ENCODE measurements around the gene ZNFX1. TPM values are rescaled to one million over a fixed set of nuclear protein-coding genes. Genes with fewer than 3 reads are reported as not detected.

The ZNFX1 gene
- total and polyA plus RNA-seq, 2 donors from 2014 or later, result 8.0 to 44.0 TPM

- Histone ChIP-seq H3K9ac (ENCODE audit: low read length in 3 of 3) (peak overlapping the region in 1 of 3 donors; percentile 28), H3K9me3 (ENCODE audit: control insufficient read depth in 2 of 3, insufficient read depth in 1 of 3, low read length in 3 of 3) (peaks cover 1 to 4% (median 2%) of the 10 kb centered on the region in 3 donors), H3K27ac (ENCODE audit: low read depth in 2 of 2, low read length in 2 of 2) (no peak overlapping the region), H3K27me3 (ENCODE audit: control insufficient read depth, insufficient read depth, low read length) (no peaks in the 10 kb centered on the region), H3K4me1 (ENCODE audit: control insufficient read depth in 2 of 3, insufficient read depth in 2 of 3, low read depth in 1 of 3, low read length in 3 of 3) (peaks cover 0 to 22% (median 13%) of the 10 kb centered on the region in 3 donors), H3K4me3 (ENCODE audit: low read length in 3 of 3) (peak overlapping the region in 1 of 3 donors; percentile 100), H3K36me3 (ENCODE audit: control insufficient read depth in 2 of 3, insufficient read depth in 3 of 3, low read length in 3 of 3) (peaks cover 19 to 25% (median 21%) of the 10 kb centered on the region in 3 donors)
- intact Hi-C loops (cut with DNase I), result no loop called here
- no peak for DNase-seq
- FAIRE-seq, result no peak
- TF ChIP-seq, protein P1, sequence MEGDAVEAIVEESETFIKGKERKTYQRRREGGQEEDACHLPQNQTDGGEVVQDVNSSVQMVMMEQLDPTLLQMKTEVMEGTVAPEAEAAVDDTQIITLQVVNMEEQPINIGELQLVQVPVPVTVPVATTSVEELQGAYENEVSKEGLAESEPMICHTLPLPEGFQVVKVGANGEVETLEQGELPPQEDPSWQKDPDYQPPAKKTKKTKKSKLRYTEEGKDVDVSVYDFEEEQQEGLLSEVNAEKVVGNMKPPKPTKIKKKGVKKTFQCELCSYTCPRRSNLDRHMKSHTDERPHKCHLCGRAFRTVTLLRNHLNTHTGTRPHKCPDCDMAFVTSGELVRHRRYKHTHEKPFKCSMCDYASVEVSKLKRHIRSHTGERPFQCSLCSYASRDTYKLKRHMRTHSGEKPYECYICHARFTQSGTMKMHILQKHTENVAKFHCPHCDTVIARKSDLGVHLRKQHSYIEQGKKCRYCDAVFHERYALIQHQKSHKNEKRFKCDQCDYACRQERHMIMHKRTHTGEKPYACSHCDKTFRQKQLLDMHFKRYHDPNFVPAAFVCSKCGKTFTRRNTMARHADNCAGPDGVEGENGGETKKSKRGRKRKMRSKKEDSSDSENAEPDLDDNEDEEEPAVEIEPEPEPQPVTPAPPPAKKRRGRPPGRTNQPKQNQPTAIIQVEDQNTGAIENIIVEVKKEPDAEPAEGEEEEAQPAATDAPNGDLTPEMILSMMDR (IDR thresholded peaks at IDR 0.05; ENCODE audit: borderline replicate concordance, extremely low read depth, insufficient read depth), result no peak
Measured at GRCh38 chr20:49275636-49276035, 2.2 kb downstream of the ZNFX1 start.

DNA sequence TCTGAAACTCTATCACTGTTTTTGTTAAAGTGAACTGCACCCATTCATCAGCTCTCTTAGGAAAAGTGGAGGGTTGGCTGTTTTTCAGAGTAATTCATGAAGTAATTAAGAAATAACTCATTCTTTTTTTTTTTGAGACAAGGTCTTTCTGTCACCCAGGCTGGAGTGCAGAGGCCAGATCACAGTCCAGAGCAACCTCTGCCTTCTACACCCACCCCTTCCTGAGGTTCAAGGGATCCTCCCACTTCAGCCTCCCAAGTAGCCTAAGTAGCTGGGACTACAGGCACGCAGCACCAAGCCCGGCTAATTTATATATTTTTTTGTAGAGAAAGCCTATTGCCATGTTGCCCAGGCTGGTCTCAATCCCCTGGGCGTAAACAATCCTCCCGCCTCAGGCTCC, 2.6 kb downstream of the ZNFX1 start:
- DNase-seq (no peak), FAIRE-seq (no peak)
- no peaks in the 10 kb centered on the region for H3K27me3 ChIP-seq (ENCODE audit: control insufficient read depth, insufficient read depth, low read length)
- TF ChIP-seq, protein P1 (IDR thresholded peaks at IDR 0.05; ENCODE audit: borderline replicate concordance, extremely low read depth, insufficient read depth), result no peak
- no peak overlapping the region for H3K27ac ChIP-seq (ENCODE audit: low read depth in 2 of 2, low read length in 2 of 2)
- H3K4me1 ChIP-seq (ENCODE audit: control insufficient read depth in 2 of 3, insufficient read depth in 2 of 3, low read depth in 1 of 3, low read length in 3 of 3), result peaks cover 0 to 23% (median 13%) of the 10 kb centered on the region in 3 donors
- peak overlapping the region in 1 of 3 donors; percentile 100 for H3K4me3 ChIP-seq (ENCODE audit: low read length in 3 of 3)
- H3K9me3 ChIP-seq (ENCODE audit: control insufficient read depth in 2 of 3, insufficient read depth in 1 of 3, low read length in 3 of 3), result peaks cover 0 to 2% (median 0%) of the 10 kb centered on the region in 3 donors
- intact Hi-C loops (cut with DNase I), result no loop called here
- peaks cover 18 to 25% (median 19%) of the 10 kb centered on the region in 3 donors for H3K36me3 ChIP-seq (ENCODE audit: control insufficient read depth in 2 of 3, insufficient read depth in 3 of 3, low read length in 3 of 3)
- no peak overlapping the region for H3K9ac ChIP-seq (ENCODE audit: low read length in 3 of 3)

GRCh38 chr20:49273696-49274277, 4.1 kb downstream of the ZNFX1 start:
- Histone ChIP-seq H3K36me3 (ENCODE audit: control insufficient read depth in 2 of 3, insufficient read depth in 3 of 3, low read length in 3 of 3) (peaks cover 14 to 23% (median 21%) of the 10 kb centered on the region in 3 donors), H3K27me3 (ENCODE audit: control insufficient read depth, insufficient read depth, low read length) (no peaks in the 10 kb centered on the region), H3K4me3 (ENCODE audit: low read length in 3 of 3) (no peak overlapping the region), H3K27ac (ENCODE audit: low read depth in 2 of 2, low read length in 2 of 2) (no peak overlapping the region), H3K9ac (ENCODE audit: low read length in 3 of 3) (no peak overlapping the region), H3K4me1 (ENCODE audit: control insufficient read depth in 2 of 3, insufficient read depth in 2 of 3, low read depth in 1 of 3, low read length in 3 of 3) (peaks cover 0 to 20% (median 12%) of the 10 kb centered on the region in 3 donors), H3K9me3 (ENCODE audit: control insufficient read depth in 2 of 3, insufficient read depth in 1 of 3, low read length in 3 of 3) (no peaks in the 10 kb centered on the region)
- intact Hi-C loops (cut with DNase I), result no loop called here
- DNase-seq (no peak), FAIRE-seq (no peak)
- TF ChIP-seq, protein P1 (IDR thresholded peaks at IDR 0.05; ENCODE audit: borderline replicate concordance, extremely low read depth, insufficient read depth), result no peak
